Measurements from ENCODE around the gene ZSCAN22.
A peak's percentile ranks its signal among the peaks of the same experiment; 100 is the strongest.

Gene ZSCAN22

GRCh38 chr19:58379246-58379645 lies 52.5 kb downstream of the ZSCAN22 start:
- DNase-seq: no peak

DNA sequence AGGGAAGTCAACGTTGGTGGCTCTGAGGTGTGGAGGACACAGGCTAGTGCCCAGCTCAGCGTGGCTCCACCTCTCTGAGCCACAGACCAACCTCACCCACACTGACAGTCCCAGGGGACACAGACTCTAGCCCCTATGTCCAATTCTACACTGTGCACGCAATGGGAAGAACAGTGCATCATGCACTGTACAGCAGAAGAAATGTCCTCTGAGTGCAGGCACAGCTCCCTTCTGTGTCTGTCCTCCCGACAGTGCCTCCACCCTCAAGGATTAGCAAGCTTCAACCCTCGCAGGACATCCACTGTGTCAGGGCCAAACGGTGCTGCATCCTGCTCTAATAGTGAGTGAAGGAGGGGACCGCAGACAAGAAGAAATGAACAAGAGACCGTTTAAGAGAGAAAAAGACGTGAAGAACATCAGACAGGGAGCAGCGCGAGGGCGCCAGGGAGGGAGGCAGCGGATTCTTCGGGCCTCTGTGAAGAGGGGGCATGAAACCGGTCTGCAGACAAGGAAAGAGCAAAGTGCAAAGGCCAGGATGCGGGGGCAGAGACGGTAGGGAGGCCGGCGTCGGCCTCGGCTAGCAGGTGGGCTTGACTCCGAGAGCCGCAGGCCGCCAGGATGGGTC lies 53.4 kb downstream of the ZSCAN22 start:
- no peak for DNase-seq

- DNase-seq: peak; percentile 97
These were observed 54.1 kb downstream of the ZSCAN22 start, which contains the start of gene ZNF837 for GRCh38 chr19:58380662-58381459. ZNF837 (minus strand) TSS chr19:58381030; CDS start chr19:58369332, 11,698 bp downstream.

DNA sequence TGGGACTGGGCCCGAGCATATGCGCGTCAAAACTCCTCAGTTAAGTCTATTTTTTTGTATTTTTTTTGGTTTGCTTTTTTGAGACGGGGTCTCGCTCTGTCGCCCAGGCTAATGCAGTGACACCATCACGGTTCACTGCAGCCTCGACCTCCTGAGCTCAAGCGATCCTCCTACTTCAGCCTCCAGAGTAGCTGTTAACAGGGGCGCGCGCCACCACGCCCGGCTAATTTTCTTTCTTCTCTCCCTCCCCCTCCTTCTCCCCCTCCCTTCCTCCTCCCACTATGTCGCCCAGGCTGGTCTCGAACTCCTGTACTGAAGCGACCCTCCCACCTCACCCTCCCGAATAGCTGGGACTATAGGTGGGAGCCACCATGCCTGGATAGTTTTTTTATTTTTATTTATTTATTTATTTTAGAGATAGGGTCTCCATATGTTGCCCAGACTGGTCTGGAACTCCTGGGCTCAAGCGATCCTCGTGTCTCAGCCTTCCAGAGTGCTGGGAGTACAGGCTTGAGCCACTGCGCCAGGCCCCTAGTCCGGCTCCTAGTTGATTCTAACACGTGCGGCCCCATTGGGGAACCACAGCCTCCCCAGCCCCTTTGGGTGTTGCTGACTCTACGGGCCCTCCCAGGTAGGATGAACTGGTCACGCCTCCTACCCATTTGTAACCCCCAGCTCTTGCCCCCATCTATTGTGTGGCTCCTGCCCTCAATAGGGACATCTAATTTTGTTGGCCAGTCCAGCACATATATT lies 54.8 kb downstream of the ZSCAN22 start:
- no peak for DNase-seq

- no peak for DNase-seq
These were observed 56.3 kb downstream of the ZSCAN22 start for GRCh38 chr19:58382997-58383603.

GRCh38 chr19:58385313-58385890 lies 58.6 kb downstream of the ZSCAN22 start:
- DNase-seq: no peak

DNA sequence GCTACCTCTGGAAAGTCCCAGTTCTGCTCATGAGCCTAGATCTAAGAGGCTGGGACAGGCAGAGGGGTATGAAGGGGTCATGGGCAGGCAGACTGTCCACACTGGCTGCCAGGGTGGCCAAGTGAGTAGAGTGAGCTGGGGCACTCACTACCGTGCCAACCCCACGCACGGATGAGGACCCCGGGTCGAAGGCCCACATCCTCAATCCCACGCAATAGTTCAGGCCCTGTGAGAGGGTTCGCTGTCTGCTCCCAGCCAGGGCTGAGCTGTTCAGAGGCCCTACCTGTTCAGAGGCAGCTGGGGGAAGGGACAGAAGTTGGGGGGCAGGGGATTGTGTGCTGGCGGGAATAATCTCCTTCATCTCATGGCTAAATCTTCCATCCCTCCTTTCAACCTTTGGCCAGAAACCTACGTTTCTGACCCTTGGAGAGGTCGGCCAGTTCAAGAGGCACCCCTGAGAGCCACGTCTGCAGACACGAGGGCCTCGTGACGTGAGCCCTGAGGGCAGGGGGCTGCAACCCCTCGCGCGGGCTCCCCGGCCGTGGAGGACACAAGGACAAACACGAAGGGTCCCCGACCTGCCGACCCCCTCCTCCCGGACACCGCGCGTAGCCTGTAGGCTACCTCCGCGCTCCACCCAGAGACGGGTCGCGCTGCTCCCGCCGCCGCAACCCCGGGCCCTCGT lies 59.2 kb downstream of the ZSCAN22 start:
- DNase-seq: no peak

DNA sequence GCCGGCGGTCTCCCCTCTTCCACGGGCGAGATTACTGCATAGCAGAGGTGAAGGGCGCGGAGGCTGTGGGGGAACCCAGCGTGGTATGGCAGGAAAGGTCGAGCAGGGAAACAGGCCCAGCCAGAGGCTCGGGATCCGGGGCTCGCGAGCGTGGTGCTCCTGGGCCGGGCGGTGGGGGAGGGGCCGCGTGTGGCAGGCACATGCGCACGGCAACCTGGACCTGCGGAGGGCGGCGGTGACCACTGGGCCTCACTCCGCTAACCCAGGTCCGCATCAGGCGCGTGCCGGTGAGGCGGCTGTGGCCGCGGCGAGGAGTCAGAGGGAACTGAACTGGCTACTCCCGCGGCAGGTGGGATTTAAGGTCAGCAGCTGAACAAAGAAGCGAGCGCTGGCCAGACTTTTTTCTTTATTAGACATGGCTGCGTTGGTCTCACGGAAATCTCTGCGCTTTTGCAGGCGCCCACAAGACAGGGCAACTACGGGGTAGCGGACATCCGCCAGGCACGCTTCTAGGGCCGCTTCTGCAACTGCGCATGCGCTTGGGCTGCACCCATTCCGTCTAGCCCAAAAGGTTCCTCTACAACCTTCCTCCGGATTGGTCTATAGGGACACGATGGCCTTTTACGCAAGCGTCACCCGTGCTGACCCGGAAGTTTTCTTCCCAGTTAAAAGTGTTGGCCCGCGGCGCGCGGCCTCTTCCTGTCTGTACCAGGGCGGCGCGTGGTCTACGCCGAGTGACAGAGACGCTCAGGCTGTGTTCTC lies 60.0 kb downstream of the ZSCAN22 start, which contains the start of gene RPS5:
Gene RPS5 (plus strand): TSS at position 694 of the 762 bp plus-strand sequence. CDS start 869 bp downstream, outside the sequence.
- peak; percentile 94 for DNase-seq

- DNase-seq: no peak
These were observed 60.8 kb downstream of the ZSCAN22 start for GRCh38 chr19:58387338-58388174.

- DNase-seq: no peak
These were observed 61.4 kb downstream of the ZSCAN22 start for GRCh38 chr19:58388175-58388526.
